H1 (cell line): Measurements from ENCODE around the gene TFAP2E. TPM values are rescaled to one million over a fixed set of nuclear protein-coding genes. Genes with fewer than 3 reads are reported as not detected.

ENCODE experiments used
- CTCF ChIA-PET: fragments of 300-600 bp; sonication (Branson Sonifier 250); formaldehyde crosslinking; loops from one replicate; lab custom pipeline; 2021; ENCODE audit not compliant: partially characterized antibody; lab: Charles Lee
- POLR2A ChIA-PET: fragments of 300-600 bp; sonication (Branson Sonifier 250); formaldehyde crosslinking; loops from one replicate; lab custom pipeline; 2021; ENCODE audit warnings: inconsistent platforms; ENCODE audit not compliant: partially characterized antibody; lab: Charles Lee
- DNase-seq, 2 experiments: peaks; one replicate each; pipeline versions ENCODE4 v3.0.0 to v3.0.0-alpha.2; 2010 to 2022; ENCODE audit warnings: low spot score in 2 of 2, low read depth in 1 of 2, mixed read lengths in 1 of 2
- FAIRE-seq: peaks from 2 replicates; lab custom pipeline; 2011; peaks lifted over from hg19 to GRCh38; lab: Jason Lieb, UNC
- H2AFZ ChIP-seq: 2 replicates; pipeline ENCODE4 v1.8.1; 2012; ENCODE audit warnings: low read length, inconsistent platforms
- H2AK5ac ChIP-seq: 2 replicates; pipeline ENCODE4 v1.6.1; 2013; ENCODE audit warnings: low read depth, low read length
- H2BK120ac ChIP-seq: replicated peaks from 2 replicates; pipeline ENCODE3; 2013; ENCODE audit warnings: low read depth, low read length, inconsistent platforms
- H2BK12ac ChIP-seq: 2 replicates; pipeline ENCODE4 v1.6.1; 2013; ENCODE audit warnings: low read depth, low read length
- H2BK15ac ChIP-seq: 2 replicates; pipeline ENCODE4 v1.6.1; 2013; ENCODE audit warnings: low read length
- H2BK20ac ChIP-seq: 2 replicates; pipeline ENCODE4 v1.6.1; 2013; ENCODE audit warnings: low read length
- H2BK5ac ChIP-seq: 2 replicates; pipeline ENCODE4 v1.6.1; 2013; ENCODE audit warnings: low read depth, low read length
- H3K14ac ChIP-seq: 2 replicates; pipeline ENCODE4 v1.6.1; 2013; ENCODE audit warnings: inconsistent platforms; ENCODE audit not compliant: insufficient read length
- H3K18ac ChIP-seq: 2 replicates; pipeline ENCODE4 v1.6.1; 2013; ENCODE audit warnings: low read length; ENCODE audit errors: extremely low read depth
- H3K23ac ChIP-seq: 2 replicates; pipeline ENCODE4 v1.6.1; 2013; ENCODE audit warnings: inconsistent platforms; ENCODE audit not compliant: insufficient read length
- H3K23me2 ChIP-seq: 2 replicates; pipeline ENCODE4 v1.6.1; 2013; ENCODE audit warnings: low read depth, low read length
- H3K27ac ChIP-seq: 2 replicates; pipeline ENCODE4 v1.6.1; 2011; ENCODE audit warnings: low read depth, low read length, inconsistent platforms
- H3K27me3 ChIP-seq, 4 experiments: replicated peaks in 1 of 4; 1 replicate in 1 of 4; 2 replicates in 3 of 4; pipeline versions ENCODE4 v1.6.1 to v1.8.1; 2011 to 2013; ENCODE audit warnings: low read length in 3 of 4, mild to moderate bottlenecking in 3 of 4, inconsistent platforms in 2 of 4, mixed read lengths in 2 of 4, moderate library complexity in 1 of 4; ENCODE audit not compliant: control insufficient read depth in 3 of 4, insufficient read depth in 3 of 4; ENCODE audit errors: extremely low read depth in 1 of 4
- H3K36me3 ChIP-seq, 4 experiments: 2 replicates each; pipeline versions ENCODE4 v1.6.1 to v1.8.1; 2011 to 2013; ENCODE audit warnings: mild to moderate bottlenecking in 4 of 4, low read length in 3 of 4, moderate library complexity in 2 of 4, control low read depth in 1 of 4, inconsistent platforms in 1 of 4; ENCODE audit not compliant: insufficient read depth in 4 of 4, control insufficient read depth in 2 of 4
- H3K4ac ChIP-seq: replicated peaks from 2 replicates; pipeline ENCODE3; 2013; ENCODE audit warnings: low read length, low read depth, mixed read lengths, inconsistent platforms; ENCODE audit not compliant: insufficient read length
- H3K4me1 ChIP-seq, 4 experiments: replicated peaks in 1 of 4; 1 replicate in 1 of 4; 2 replicates in 3 of 4; pipeline versions ENCODE4 v1.6.1 to v1.8.1; 2011 to 2013; ENCODE audit warnings: low read length in 3 of 4, inconsistent platforms in 2 of 4, mixed read lengths in 1 of 4; ENCODE audit not compliant: insufficient read depth in 4 of 4, control insufficient read depth in 3 of 4
- H3K4me2 ChIP-seq, 2 experiments: 2 replicates each; pipeline versions ENCODE4 v1.6.1 to v1.8.1; 2011 to 2013; ENCODE audit warnings: low read depth in 2 of 2, low read length in 2 of 2, control low read depth in 1 of 2, inconsistent platforms in 1 of 2, mild to moderate bottlenecking in 1 of 2; ENCODE audit not compliant: insufficient read depth in 1 of 2
- H3K4me3 ChIP-seq, 4 experiments: fragments of 200-600, 300-600 bp in 1 of 4; sonication (generic), shearing (Covaris generic), sonication (Bioruptor Twin) in 1 of 4; 2 replicates each; pipeline versions ENCODE4 v1.5.1 to v1.8.1; 2011 to 2016; ENCODE audit warnings: low read length in 4 of 4, low read depth in 3 of 4, control low read depth in 2 of 4, inconsistent platforms in 2 of 4, mild to moderate bottlenecking in 2 of 4, mixed read lengths in 1 of 4, moderate library complexity in 1 of 4; ENCODE audit not compliant: insufficient read depth in 2 of 4; ENCODE audit errors: extremely low read depth in 1 of 4
- H3K56ac ChIP-seq: replicated peaks from 2 replicates; pipeline ENCODE3; 2013; ENCODE audit warnings: low read depth, mild to moderate bottlenecking, mixed read lengths, low read length, inconsistent platforms; ENCODE audit not compliant: insufficient read length
- H3K79me1 ChIP-seq: 2 replicates; pipeline ENCODE4 v1.6.1; 2013; ENCODE audit warnings: low read depth, low read length, control low read depth
- H3K79me2 ChIP-seq, 2 experiments: 2 replicates each; pipeline versions ENCODE4 v1.6.1 to v1.8.1; 2012 to 2013; ENCODE audit warnings: low read length in 2 of 2, mild to moderate bottlenecking in 2 of 2, inconsistent platforms in 1 of 2; ENCODE audit not compliant: insufficient read depth in 2 of 2, control insufficient read depth in 1 of 2
- H3K9ac ChIP-seq, 4 experiments: replicated peaks in 1 of 4; 1 replicate in 1 of 4; 2 replicates in 3 of 4; pipeline versions ENCODE4 v1.6.1 to v1.8.1; 2011 to 2013; ENCODE audit warnings: low read depth in 3 of 4, low read length in 3 of 4, control low read depth in 2 of 4, mild to moderate bottlenecking in 2 of 4, moderate library complexity in 2 of 4, inconsistent platforms in 1 of 4; ENCODE audit errors: extremely low read depth in 1 of 4
- H3K9me3 ChIP-seq, 2 experiments: 2 replicates each; pipeline versions ENCODE4 v1.6.1 to v1.8.1; 2012 to 2013; ENCODE audit warnings: mild to moderate bottlenecking in 2 of 2, moderate library complexity in 2 of 2, control low read depth in 1 of 2, inconsistent platforms in 1 of 2, low read depth in 1 of 2, low read length in 1 of 2, mixed read lengths in 1 of 2; ENCODE audit not compliant: insufficient read depth in 2 of 2
- H4K20me1 ChIP-seq, 2 experiments: replicated peaks in 1 of 2; 2 replicates each; pipeline versions ENCODE3 to v1.8.1; 2011 to 2013; ENCODE audit warnings: inconsistent platforms in 2 of 2, low read length in 2 of 2, mild to moderate bottlenecking in 1 of 2; ENCODE audit not compliant: insufficient read depth in 2 of 2, control insufficient read depth in 1 of 2
- H4K5ac ChIP-seq: 2 replicates; pipeline ENCODE4 v1.6.1; 2013; ENCODE audit warnings: low read length, low read depth, mixed read lengths, inconsistent platforms; ENCODE audit not compliant: insufficient read length
- H4K8ac ChIP-seq: 2 replicates; pipeline ENCODE4 v1.8.0; 2013; ENCODE audit warnings: mild to moderate bottlenecking, moderate library complexity, low read length, inconsistent platforms; ENCODE audit not compliant: insufficient read depth; ENCODE audit errors: extremely low read depth
- H4K91ac ChIP-seq: replicated peaks from 2 replicates; pipeline ENCODE3; 2013; ENCODE audit warnings: low read length, mixed read lengths, inconsistent platforms; ENCODE audit not compliant: insufficient read length
- BRCA1 ChIP-seq: IDR thresholded peaks from 2 replicates; pipeline ENCODE4 v1.6.1; 2012; ENCODE audit warnings: low read depth, low read length, improper control_type of control experiment
- CBX8 ChIP-seq: fragments of 300-800, 300-1000 bp; sonication (generic); IDR thresholded peaks from 2 replicates; pipeline ENCODE4 v1.7.1; 2016; ENCODE audit warnings: low read depth, low read length, borderline replicate concordance
- CHD1 ChIP-seq: IDR thresholded peaks from 2 replicates; pipeline ENCODE4 v1.6.1; 2012; ENCODE audit warnings: low read depth, low read length, improper control_type of control experiment
- CHD2 ChIP-seq: IDR thresholded peaks from 2 replicates; pipeline ENCODE4 v1.6.1; 2012; ENCODE audit warnings: low read length, improper control_type of control experiment
- CREB1 ChIP-seq: IDR thresholded peaks from 2 replicates; pipeline ENCODE4 v1.6.1; 2012; ENCODE audit warnings: inconsistent platforms
- EZH2 ChIP-seq: fragments of 200-600 bp; sonication (generic); IDR thresholded peaks from 2 replicates; pipeline ENCODE4 v1.7.1; 2012; ENCODE audit warnings: low read depth, mild to moderate bottlenecking, moderate library complexity, low read length, inconsistent platforms; ENCODE audit not compliant: severe bottlenecking
- FOSL1 ChIP-seq: IDR thresholded peaks from 2 replicates; pipeline ENCODE4 v1.6.1; 2011; ENCODE audit warnings: mild to moderate bottlenecking, low read depth, low read length, moderate library complexity; ENCODE audit not compliant: insufficient read depth
- GABPA ChIP-seq: IDR thresholded peaks from 2 replicates; pipeline ENCODE4 v1.6.1; 2011; ENCODE audit warnings: mild to moderate bottlenecking, low read length, moderate library complexity, borderline replicate concordance; ENCODE audit not compliant: insufficient read depth
- JUN ChIP-seq: IDR thresholded peaks from 2 replicates; pipeline ENCODE4 v1.6.1; 2011; ENCODE audit warnings: low read depth, mild to moderate bottlenecking, improper control_type of control experiment, low read length
- KDM1A ChIP-seq: fragments of 200-600, 300-600 bp; sonication (generic); IDR thresholded peaks from 2 replicates; pipeline ENCODE4 v1.7.1; 2016; ENCODE audit warnings: mild to moderate bottlenecking, low read length, borderline replicate concordance
- NANOG ChIP-seq: IDR thresholded peaks from 2 replicates; pipeline ENCODE4 v1.6.1; 2011; ENCODE audit warnings: low read length, low read depth, mild to moderate bottlenecking, inconsistent platforms; ENCODE audit not compliant: insufficient read depth, poor library complexity, severe bottlenecking
- NRF1 ChIP-seq: IDR thresholded peaks from 2 replicates; pipeline ENCODE4 v1.6.1; 2011; ENCODE audit warnings: mild to moderate bottlenecking, low read depth, low read length, improper control_type of control experiment
- SAP30 ChIP-seq: fragments of 300-600 bp; sonication (generic); IDR thresholded peaks from 2 replicates; pipeline ENCODE4 v1.7.1; 2012; ENCODE audit warnings: low read length, moderate library complexity, mild to moderate bottlenecking, inconsistent platforms; ENCODE audit not compliant: insufficient read depth, insufficient replicate concordance
- SRF ChIP-seq: IDR thresholded peaks from 2 replicates; pipeline ENCODE4 v1.6.1; 2011; ENCODE audit warnings: mild to moderate bottlenecking, low read depth, low read length, moderate library complexity
- TAF7 ChIP-seq: optimal IDR thresholded peaks from 2 replicates; pipeline ENCODE3; 2011; ENCODE audit warnings: low read depth, mild to moderate bottlenecking, inconsistent platforms, low read length, moderate library complexity, borderline replicate concordance
- polyA plus RNA-seq, 7 experiments: library from polyadenylated mRNA; depleted of rRNA in 3 of 7; stranded (reverse) in 5 of 7; unstranded in 2 of 7; fragments of >200 nt in 5 of 7; fragments of 200-250 nt in 2 of 7; gene quantifications; 1 replicate in 5 of 7; 2 replicates in 1 of 7; 4 replicates in 1 of 7; pipeline versions ENCODE4 v1.2.1 to v1.2.3, GENCODE V29; 2011 to 2013; ENCODE audit warnings: missing spikeins in 2 of 7, mixed read lengths in 2 of 7
- total RNA-seq: library from RNA; stranded (reverse); fragmentation: NEBNext Ultra II Directional; extraction: Animal tissue kit (Norgen Biotek cat#: 25700); gene quantifications from 2 replicates; pipeline ENCODE4 v1.2.1, GENCODE V29; 2021

The TFAP2E gene
- total and polyA plus RNA-seq, 2 of the 8 experiments (the other 6 are each of a cell fraction or from before 2014, with no cell fraction given), result 0.24 to 0.50 TPM

- Histone ChIP-seq H2BK5ac (no peak overlapping the region), H3K23ac (no peak overlapping the region), H3K27ac (no peak overlapping the region), H3K23me2 (no peaks in the 10 kb centered on the region), H4K20me1 (peaks cover 0 to 7% of the 10 kb centered on the region in 2 experiments), H3K79me1 (no peaks in the 10 kb centered on the region; the same call in 1 of the 2 replicates), H4K5ac (no peak overlapping the region), H3K4me1 (no peaks in the 10 kb centered on the region), H2BK20ac (no peak overlapping the region), H3K14ac (no peak overlapping the region), H2BK12ac (no peak overlapping the region), H2AFZ (no peak overlapping the region), H3K4me2 (no peak overlapping the region), H2AK5ac (no peak overlapping the region), H3K27me3 (no peaks in the 10 kb centered on the region), H2BK15ac (no peak overlapping the region), H3K79me2 (peaks cover 4 to 36% of the 10 kb centered on the region in 2 experiments; a peak in 3 of 4 replicates), H2BK120ac (no peak overlapping the region), H3K56ac (no peak overlapping the region), H4K8ac (no peak overlapping the region), H4K91ac (no peak overlapping the region), H3K9ac (no peak overlapping the region), H3K36me3 (peaks cover 14 to 70% (median 47%) of the 10 kb centered on the region in 4 experiments), H3K4me3 (no peak overlapping the region), H3K4ac (no peak overlapping the region), H3K18ac (no peak overlapping the region), H3K9me3 (no peaks in the 10 kb centered on the region)
- FAIRE-seq (no peak), DNase-seq (no peak)
- POLR2A ChIA-PET, result interaction anchor here (1.4 to 1.7 kb wide), 2 partner anchors 13 to 24 kb away, joined by 3 to 6 read pairs; no protein-coding TSS in a partner anchor
- CTCF ChIA-PET, result interaction anchor here (0.7 to 1.1 kb wide), 3 partner anchors 9 to 93 kb away, joined by 3 to 4 read pairs (median 3); no protein-coding TSS in a partner anchor
- TF ChIP-seq CREB1, result no peak
- no peak for TF ChIP-seq SRF
- no peak for TF ChIP-seq JUN
- no peak for TF ChIP-seq EZH2
- no peak for TF ChIP-seq NANOG
- TF ChIP-seq FOSL1, result no peak
- TF ChIP-seq GABPA, result no peak
- TF ChIP-seq KDM1A, result no peak
- no peak for TF ChIP-seq NRF1
- no peak for TF ChIP-seq TAF7
- no peak for TF ChIP-seq BRCA1
- TF ChIP-seq SAP30, result no peak
- no peak for TF ChIP-seq CBX8
- TF ChIP-seq CHD1, result no peak
- TF ChIP-seq CHD2, result no peak
Observed at GRCh38 chr1:35633547-35633946, 60.4 kb downstream of the TFAP2E start.
